HEK293 (cell line): ENCODE results near the gene MAP3K12.
A peak's percentile ranks its signal among the peaks of the same experiment; 100 is the strongest.
"Not testable (repeated sequence)": the region's sequence is repeated elsewhere in the genome, so short reads cannot be mapped to it uniquely, and the experiment has no call there.

Experiments
- CTCF ChIA-PET: fragments of 350-600 bp; formaldehyde crosslinking; extraction: SDS; loops from one replicate; lab custom pipeline; 2021; ENCODE audit warnings: antibody characterized with exemption; lab: Yijun Ruan, JAX
- POLR2A ChIA-PET: fragments of 300-600 bp; formaldehyde crosslinking; extraction: SDS; loops from one replicate; lab custom pipeline; 2020; ENCODE audit warnings: antibody characterized with exemption, inconsistent platforms; lab: Yijun Ruan, JAX
- H3K27ac ChIP-seq: fragments of 200-500 bp; sonication (Bioruptor generic); 2 replicates; pipeline ENCODE4 v1.5.1; 2014; ENCODE audit warnings: low read depth, low read length, control low read depth, inconsistent platforms; ENCODE audit errors: extremely low read depth
- H3K36me3 ChIP-seq, 2 experiments: fragments of 200-500 bp in 1 of 2; sonication (Bioruptor generic) in 1 of 2; 1 replicate in 1 of 2; 2 replicates in 1 of 2; pipeline ENCODE4 v1.5.1; 2014 to 2017; ENCODE audit warnings: inconsistent platforms in 2 of 2, low read length in 2 of 2; ENCODE audit not compliant: control insufficient read depth in 2 of 2, insufficient read depth in 1 of 2
- H3K4me1 ChIP-seq: fragments of 200-500 bp; sonication (Bioruptor generic); 2 replicates; pipeline ENCODE4 v1.5.1; 2014; ENCODE audit warnings: mild to moderate bottlenecking, low read length, inconsistent platforms; ENCODE audit not compliant: control insufficient read depth, insufficient read depth
- H3K4me3 ChIP-seq: 2 replicates; pipeline ENCODE4 v1.5.1; 2011; ENCODE audit warnings: low read depth, mild to moderate bottlenecking, control low read depth, low read length, moderate library complexity
- H3K9me3 ChIP-seq: fragments of 200-500 bp; sonication (Bioruptor generic); 2 replicates; pipeline ENCODE4 v1.5.1; 2014; ENCODE audit warnings: low read depth, low read length, inconsistent platforms; ENCODE audit not compliant: control insufficient read depth, insufficient read depth
- INSM2 ChIP-seq: fragments of 450-650 bp; formaldehyde crosslinking; IDR thresholded peaks from 2 replicates; pipeline ENCODE4 v1.5.1; 2016; ENCODE audit warnings: missing biosample characterization, missing genetic modification characterization
- KLF8 ChIP-seq: fragments of 450-650 bp; formaldehyde crosslinking; IDR thresholded peaks from 2 replicates; pipeline ENCODE4 v1.5.1; 2016; ENCODE audit warnings: missing biosample characterization, missing genetic modification characterization
- MEIS1 ChIP-seq: sonication (generic); formaldehyde crosslinking; IDR thresholded peaks from 2 replicates; pipeline ENCODE4 v1.8.1; 2022; ENCODE audit warnings: missing genetic modification reagents, mild to moderate bottlenecking, borderline replicate concordance
- OSR2 ChIP-seq: fragments of 450-650 bp; formaldehyde crosslinking; IDR thresholded peaks from 2 replicates; pipeline ENCODE4 v1.5.1; 2016; ENCODE audit warnings: missing biosample characterization, missing genetic modification characterization
- TRIM28 ChIP-seq: IDR thresholded peaks from 2 replicates; pipeline ENCODE4 v1.6.1; 2011; ENCODE audit warnings: low read length, control low read depth, borderline replicate concordance
- ZNF146 ChIP-seq: fragments of 450-650 bp; formaldehyde crosslinking; IDR thresholded peaks from 2 replicates; pipeline ENCODE4 v1.5.1; 2016; ENCODE audit warnings: missing biosample characterization, missing genetic modification characterization
- ZNF157 ChIP-seq: fragments of 450-650 bp; formaldehyde crosslinking; IDR thresholded peaks from 2 replicates; pipeline ENCODE4 v1.5.1; 2016; ENCODE audit warnings: missing biosample characterization, missing genetic modification characterization
- ZNF280D ChIP-seq: fragments of 450-650 bp; formaldehyde crosslinking; IDR thresholded peaks from 2 replicates; pipeline ENCODE4 v1.5.1; 2016; ENCODE audit warnings: missing biosample characterization, missing genetic modification characterization
- ZNF366 ChIP-seq: fragments of 450-650 bp; formaldehyde crosslinking; conservative IDR thresholded peaks from 2 replicates; pipeline ENCODE4 v1.5.1; 2016; ENCODE audit warnings: missing biosample characterization, missing genetic modification characterization
- ZNF37A ChIP-seq: fragments of 450-650 bp; IDR thresholded peaks from 2 replicates; pipeline ENCODE4 v1.5.1; 2018; ENCODE audit warnings: missing biosample characterization, missing genetic modification characterization
- ZNF416 ChIP-seq: fragments of 450-650 bp; formaldehyde crosslinking; IDR thresholded peaks from 2 replicates; pipeline ENCODE4 v1.5.1; 2016; ENCODE audit warnings: missing biosample characterization, missing genetic modification characterization
- ZNF548 ChIP-seq: fragments of 450-650 bp; formaldehyde crosslinking; IDR thresholded peaks from 2 replicates; pipeline ENCODE4 v1.5.1; 2016; ENCODE audit warnings: missing biosample characterization, missing genetic modification characterization
- ZNF555 ChIP-seq: fragments of 450-650 bp; formaldehyde crosslinking; conservative IDR thresholded peaks from 2 replicates; pipeline ENCODE4 v1.5.1; 2017; ENCODE audit warnings: missing biosample characterization, mild to moderate bottlenecking, missing genetic modification characterization, inconsistent platforms
- ZNF623 ChIP-seq: fragments of 450-650 bp; formaldehyde crosslinking; IDR thresholded peaks from 2 replicates; pipeline ENCODE4 v1.5.1; 2016; ENCODE audit warnings: missing biosample characterization, missing genetic modification characterization
- ZNF843 ChIP-seq: fragments of 450-650 bp; formaldehyde crosslinking; IDR thresholded peaks from 2 replicates; pipeline ENCODE4 v1.5.1; 2016; ENCODE audit warnings: missing biosample characterization, missing genetic modification characterization
- TF ChIP-seq, protein P1 (sequence below): fragments of 450-650 bp; formaldehyde crosslinking; IDR thresholded peaks from 2 replicates; pipeline ENCODE4 v1.5.1; 2016; ENCODE audit warnings: missing biosample characterization, missing genetic modification characterization
- TF ChIP-seq, protein P2 (sequence below): fragments of 450-650 bp; formaldehyde crosslinking; IDR thresholded peaks from 2 replicates; pipeline ENCODE4 v1.5.1; 2017; ENCODE audit warnings: missing biosample characterization, missing genetic modification characterization
- TF ChIP-seq, protein P3 (sequence below): fragments of 450-650 bp; IDR thresholded peaks from 2 replicates; pipeline ENCODE4 v1.5.1; 2018; ENCODE audit warnings: missing biosample characterization, missing genetic modification characterization

The MAP3K12 gene

DNA sequence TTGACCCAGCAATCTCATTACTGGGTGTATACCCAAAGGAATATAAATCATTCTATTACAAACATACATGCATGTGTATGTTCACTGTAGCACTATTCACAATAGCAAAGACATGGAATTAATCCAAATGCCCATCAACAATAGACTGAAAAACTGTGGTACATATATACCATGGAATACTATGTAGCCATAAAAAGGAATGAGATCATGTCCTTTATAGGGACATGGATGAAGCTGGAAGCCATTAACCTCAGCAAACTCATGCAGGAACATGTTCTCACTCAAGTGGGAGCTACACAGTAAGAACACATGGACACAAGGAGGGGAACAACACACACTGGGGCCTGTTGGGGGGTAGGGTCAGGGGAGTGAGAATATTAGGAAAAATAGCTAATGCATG, 59.7 kb downstream of the MAP3K12 start:
- H3K36me3 ChIP-seq, result peaks cover 9 to 12% of the 10 kb centered on the region in 2 experiments; a peak in 2 of 3 replicates
- TF ChIP-seq, protein P1, sequence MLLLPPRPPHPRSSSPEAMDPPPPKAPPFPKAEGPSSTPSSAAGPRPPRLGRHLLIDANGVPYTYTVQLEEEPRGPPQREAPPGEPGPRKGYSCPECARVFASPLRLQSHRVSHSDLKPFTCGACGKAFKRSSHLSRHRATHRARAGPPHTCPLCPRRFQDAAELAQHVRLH (tag by site-specific recombination), result peak; percentile 83
- TF ChIP-seq ZNF146 (tag by site-specific recombination), result peak; percentile 98
- TF ChIP-seq ZNF280D (tag by site-specific recombination), result 0 out of 2 replicates have a peak, but pooled peaks have one; percentile 53
- TF ChIP-seq, all 188 proteins: peak for 3; not testable (repeated sequence) for 185
- H3K27ac ChIP-seq, H3K9me3 ChIP-seq, POLR2A ChIA-PET, H3K4me3 ChIP-seq, H3K4me1 ChIP-seq: not testable (repeated sequence)
- CTCF ChIA-PET, result interaction anchor here (0.6 to 2.5 kb wide), 4 partner anchors 12 to 114 kb away, joined by 3 to 18 read pairs (median 3); no protein-coding TSS in a partner anchor

- H3K4me3 ChIP-seq, H3K27ac ChIP-seq, H3K36me3 ChIP-seq, H3K4me1 ChIP-seq, H3K9me3 ChIP-seq, POLR2A ChIA-PET: not testable (repeated sequence)
- CTCF ChIA-PET, result interaction anchor here (1.1 kb wide), 1 partner anchor 90 kb away, joined by 4 read pairs; no protein-coding TSS in a partner anchor
Observed at GRCh38 chr12:53435326-53435725, 63.9 kb downstream of the MAP3K12 start.

DNA sequence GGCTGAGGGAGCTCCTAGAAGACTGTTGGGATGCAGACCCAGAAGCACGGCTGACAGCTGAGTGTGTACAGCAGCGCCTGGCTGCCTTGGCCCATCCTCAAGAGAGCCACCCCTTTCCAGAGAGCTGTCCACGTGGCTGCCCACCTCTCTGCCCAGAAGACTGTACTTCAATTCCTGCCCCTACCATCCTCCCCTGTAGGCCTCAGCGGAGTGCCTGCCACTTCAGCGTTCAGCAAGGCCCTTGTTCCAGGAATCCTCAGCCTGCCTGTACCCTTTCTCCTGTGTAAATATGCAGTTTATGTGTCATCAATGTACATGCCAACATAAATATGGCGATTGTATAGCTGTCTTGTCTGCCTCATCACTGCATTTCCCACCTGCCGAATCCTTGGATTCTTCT, 68.1 kb downstream of the MAP3K12 start:
- ChIA-PET CTCF (interaction anchor here (1.5 to 2.6 kb wide), 3 partner anchors 9 to 110 kb away, joined by 3 to 14 read pairs (median 13); partner anchors contain the start of gene AAAS), POLR2A (interaction anchor here (1.0 to 1.8 kb wide), 2 partner anchors 10 to 70 kb away, joined by 3 to 4 read pairs; partner anchors contain the start of genes PRR13 and TARBP2)
- no peak overlapping the region for H3K4me3 ChIP-seq

More for the DNA sequence above, 68.1 kb downstream of the MAP3K12 start:
- TF ChIP-seq TRIM28 (no peak), ZNF366 (tag by site-specific recombination) (no peak), OSR2 (no peak), ZNF37A (tag by site-specific recombination) (no peak), ZNF555 (tag by site-specific recombination) (no peak), ZNF843 (tag by site-specific recombination) (no peak), INSM2 (tag by site-specific recombination) (no peak), KLF8 (tag by site-specific recombination) (no peak), ZNF416 (tag by site-specific recombination) (no peak), MEIS1 (CRISPR knock-in tag) (no peak), ZNF157 (no peak), ZNF623 (no peak), ZNF548 (tag by site-specific recombination) (no peak)
- TF ChIP-seq, protein P2, sequence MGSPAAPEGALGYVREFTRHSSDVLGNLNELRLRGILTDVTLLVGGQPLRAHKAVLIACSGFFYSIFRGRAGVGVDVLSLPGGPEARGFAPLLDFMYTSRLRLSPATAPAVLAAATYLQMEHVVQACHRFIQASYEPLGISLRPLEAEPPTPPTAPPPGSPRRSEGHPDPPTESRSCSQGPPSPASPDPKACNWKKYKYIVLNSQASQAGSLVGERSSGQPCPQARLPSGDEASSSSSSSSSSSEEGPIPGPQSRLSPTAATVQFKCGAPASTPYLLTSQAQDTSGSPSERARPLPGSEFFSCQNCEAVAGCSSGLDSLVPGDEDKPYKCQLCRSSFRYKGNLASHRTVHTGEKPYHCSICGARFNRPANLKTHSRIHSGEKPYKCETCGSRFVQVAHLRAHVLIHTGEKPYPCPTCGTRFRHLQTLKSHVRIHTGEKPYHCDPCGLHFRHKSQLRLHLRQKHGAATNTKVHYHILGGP (tag by site-specific recombination), result no peak
- TF ChIP-seq, protein P3, sequence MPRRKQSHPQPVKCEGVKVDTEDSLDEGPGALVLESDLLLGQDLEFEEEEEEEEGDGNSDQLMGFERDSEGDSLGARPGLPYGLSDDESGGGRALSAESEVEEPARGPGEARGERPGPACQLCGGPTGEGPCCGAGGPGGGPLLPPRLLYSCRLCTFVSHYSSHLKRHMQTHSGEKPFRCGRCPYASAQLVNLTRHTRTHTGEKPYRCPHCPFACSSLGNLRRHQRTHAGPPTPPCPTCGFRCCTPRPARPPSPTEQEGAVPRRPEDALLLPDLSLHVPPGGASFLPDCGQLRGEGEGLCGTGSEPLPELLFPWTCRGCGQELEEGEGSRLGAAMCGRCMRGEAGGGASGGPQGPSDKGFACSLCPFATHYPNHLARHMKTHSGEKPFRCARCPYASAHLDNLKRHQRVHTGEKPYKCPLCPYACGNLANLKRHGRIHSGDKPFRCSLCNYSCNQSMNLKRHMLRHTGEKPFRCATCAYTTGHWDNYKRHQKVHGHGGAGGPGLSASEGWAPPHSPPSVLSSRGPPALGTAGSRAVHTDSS (tag by site-specific recombination), result no peak
- TF ChIP-seq, all 188 proteins: peak for 0
- Histone ChIP-seq H3K27ac (no peak overlapping the region), H3K4me1 (peaks cover 12% of the 10 kb centered on the region), H3K36me3 (no peaks in the 10 kb centered on the region), H3K9me3 (no peaks in the 10 kb centered on the region)
